HG02981 (cell line): ENCODE data around the gene MYH10.
"Not testable (repeated sequence)": the region's sequence is repeated elsewhere in the genome, so short reads cannot be mapped to it uniquely, and the experiment has no call there.

ENCODE experiments used
- ATAC-seq: cut with Tn5 transposase; IDR thresholded peaks from one replicate; pipeline ENCODE4 v1.9.1; 2021; ENCODE audit warnings: mild to moderate bottlenecking, moderate library complexity; ENCODE audit not compliant: unreplicated experiment

Gene MYH10

DNA sequence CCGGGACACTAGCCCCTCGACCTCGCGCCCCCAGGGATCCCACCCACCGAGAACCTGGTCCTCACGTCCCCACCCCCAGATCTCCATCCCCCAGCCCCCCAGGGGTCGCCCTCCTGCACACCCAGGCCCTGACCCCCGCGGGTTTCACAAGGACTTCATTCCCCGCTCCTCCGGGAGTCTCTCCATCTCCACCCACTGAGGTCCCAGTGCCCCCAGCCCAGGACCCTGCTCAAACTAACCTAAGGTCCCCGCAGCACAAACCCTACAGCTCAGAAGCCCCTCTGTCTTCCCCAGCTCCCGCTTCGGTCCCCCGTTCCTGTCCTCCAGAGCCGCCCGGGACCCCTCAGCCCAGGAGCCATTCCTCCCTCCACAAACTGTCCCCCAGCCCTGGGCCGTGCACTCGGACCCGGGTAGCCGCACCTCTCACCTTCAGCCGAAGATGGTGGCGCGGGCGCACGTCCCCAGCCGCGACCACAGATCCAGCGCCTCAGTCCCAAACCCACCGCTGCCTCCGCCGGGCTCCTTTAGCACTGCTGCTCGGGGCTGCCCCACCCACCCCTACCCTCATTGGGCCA is at the start of gene MYH10:
TSS of gene MYH10 (minus strand) at position 499 of the 575 bp plus-strand sequence. CDS start 7,479 bp downstream, outside the sequence.
- no peak for ATAC-seq

GRCh38 chr17:8679126-8679525 is 48.6 kb upstream of the MYH10 start:
- ATAC-seq, result no peak

GRCh38 chr17:8675306-8675705 is 44.8 kb upstream of the MYH10 start:
- no peak for ATAC-seq

DNA sequence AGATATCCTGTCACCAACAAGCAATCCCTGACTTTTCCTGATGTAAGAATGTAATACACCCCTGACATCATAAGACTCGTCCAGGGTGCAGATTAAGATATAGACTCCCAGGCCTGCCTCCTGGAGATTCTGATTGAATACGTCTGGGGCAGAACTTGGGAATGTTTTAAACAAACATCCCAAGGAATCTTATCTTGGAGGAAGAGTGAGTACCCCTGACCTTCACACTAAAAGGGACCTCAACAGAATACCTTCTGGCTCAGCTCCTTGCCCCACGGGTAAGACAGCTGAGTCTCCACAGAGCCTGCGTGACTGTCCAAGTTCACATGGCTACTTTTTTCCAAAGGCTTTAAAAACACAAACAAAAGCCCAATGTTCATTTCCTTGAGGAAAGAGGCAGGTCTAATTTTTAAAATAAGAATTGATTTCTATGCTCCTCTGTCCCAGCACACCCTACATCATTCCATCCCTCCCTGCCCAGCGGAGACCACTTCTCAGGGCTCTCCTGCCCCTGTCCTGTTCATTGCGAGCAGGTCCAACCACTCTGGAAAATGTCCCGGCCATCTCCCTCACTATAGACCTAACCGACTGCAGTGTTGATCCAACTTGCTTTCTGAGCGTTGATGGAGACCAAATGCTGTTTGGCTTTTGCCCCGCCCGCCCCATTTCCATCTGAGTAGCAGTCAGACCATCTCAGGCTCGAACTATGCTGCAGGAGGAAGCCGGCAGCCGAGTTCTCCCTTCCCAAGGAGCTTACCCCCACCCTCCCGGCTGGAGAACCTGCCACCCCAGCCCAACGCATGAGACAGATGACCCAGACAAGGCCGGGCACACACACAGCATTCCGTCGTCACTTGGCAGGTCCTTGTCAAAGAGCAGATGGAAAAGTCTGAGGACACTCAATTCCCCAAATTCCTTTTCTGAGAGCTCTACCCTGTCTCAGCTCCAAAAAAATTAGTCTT is 44.1 kb upstream of the MYH10 start:
- ATAC-seq, result no peak

DNA sequence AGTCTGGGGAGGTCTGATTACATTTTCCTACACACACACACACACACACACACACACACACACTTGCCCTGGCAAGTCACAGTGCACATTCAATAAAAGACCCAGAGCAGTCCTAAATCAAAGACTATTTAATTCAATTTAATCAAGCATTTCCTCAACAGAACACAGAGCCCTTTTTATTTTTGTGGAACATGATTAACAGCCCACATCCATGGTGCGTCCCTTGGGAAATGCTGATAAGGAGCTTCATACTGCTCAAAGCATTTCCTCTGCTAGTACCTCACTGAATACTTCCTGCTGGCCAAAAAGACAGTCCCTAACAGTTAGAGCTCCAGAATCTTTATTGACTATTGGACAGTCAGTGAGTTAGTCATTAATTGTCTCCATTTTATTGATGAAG is 43.1 kb upstream of the MYH10 start:
- no peak for ATAC-seq

GRCh38 chr17:8672326-8672725 is 41.8 kb upstream of the MYH10 start:
- no peak for ATAC-seq

DNA sequence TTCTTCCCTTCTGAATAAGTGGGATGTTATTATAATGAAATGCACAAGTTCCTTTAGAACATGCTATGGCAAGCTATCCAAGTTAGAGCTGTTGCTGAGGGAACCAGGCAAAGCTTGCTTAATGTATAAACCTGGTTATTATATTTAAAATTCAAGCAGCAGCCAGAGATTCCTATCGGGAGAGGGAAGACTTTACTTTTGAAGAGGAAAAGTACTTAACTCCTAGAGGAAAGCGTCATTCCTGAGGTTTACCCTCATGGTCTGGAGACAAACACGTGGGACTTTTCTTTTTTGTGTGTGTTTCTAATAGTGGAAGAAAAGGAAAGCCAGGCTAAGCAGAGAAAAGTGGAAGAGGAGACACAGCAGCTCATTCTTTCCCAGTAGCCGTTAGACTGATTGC is 39.9 kb upstream of the MYH10 start:
- ATAC-seq, result no peak

GRCh38 chr17:8668176-8668740 is 37.7 kb upstream of the MYH10 start:
- no peak for ATAC-seq

GRCh38 chr17:8667421-8667820 is 36.9 kb upstream of the MYH10 start:
- ATAC-seq, result no peak

- no peak for ATAC-seq
Measured at GRCh38 chr17:8665684-8666083, 35.2 kb upstream of the MYH10 start.

GRCh38 chr17:8664456-8665126 is 34.1 kb upstream of the MYH10 start:
- ATAC-seq, result no peak

- no peak for ATAC-seq
Measured at GRCh38 chr17:8662973-8663372, 32.4 kb upstream of the MYH10 start.

- ATAC-seq, result no peak
Measured at GRCh38 chr17:8662076-8662831, 31.7 kb upstream of the MYH10 start.

DNA sequence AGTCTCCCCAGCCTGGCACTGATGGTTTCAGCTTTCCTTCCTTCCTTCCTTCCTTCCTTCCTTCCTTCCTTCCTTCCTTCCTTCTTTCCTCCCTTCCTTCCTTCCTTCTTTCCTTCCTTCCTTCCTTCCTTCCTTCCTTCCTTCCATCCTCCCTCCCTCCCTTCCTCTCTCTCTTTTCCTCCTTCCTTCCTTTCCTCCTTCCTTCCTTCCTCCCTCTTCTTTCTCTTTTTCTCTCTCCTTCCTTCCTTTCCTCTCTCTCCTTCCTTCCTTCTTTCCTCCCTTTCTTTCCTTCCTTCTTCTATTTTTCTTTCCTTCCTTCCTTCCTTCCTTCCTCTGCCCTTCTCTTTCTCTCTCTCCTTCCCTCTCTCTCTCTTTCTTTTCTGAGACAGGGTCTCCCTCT is 30.2 kb upstream of the MYH10 start:
- not testable (repeated sequence) for ATAC-seq

- no peak for ATAC-seq
Measured at GRCh38 chr17:8659758-8660410, 29.4 kb upstream of the MYH10 start.

DNA sequence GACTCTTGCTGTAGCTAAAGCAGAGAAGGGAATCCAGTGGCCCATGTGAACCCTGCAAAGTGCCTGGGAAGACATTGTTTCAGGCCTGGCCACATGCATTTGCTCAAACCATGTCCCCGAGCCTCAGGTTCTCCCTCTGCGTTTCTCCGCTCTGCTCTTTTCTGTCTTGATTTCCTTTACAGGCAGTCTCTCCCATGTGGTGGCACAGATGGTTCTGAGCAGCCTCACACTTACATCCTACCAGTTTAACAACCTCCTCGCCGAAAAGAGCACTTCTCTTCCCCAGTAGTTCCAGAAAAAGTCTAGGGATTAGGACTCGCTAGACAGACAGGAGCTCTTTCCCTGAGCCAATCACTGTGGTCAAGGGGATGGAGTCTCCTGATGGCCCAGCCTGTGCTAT is 28.3 kb upstream of the MYH10 start:
- ATAC-seq, result no peak

GRCh38 chr17:8656693-8657092 is 26.2 kb upstream of the MYH10 start:
- ATAC-seq, result no peak

- no peak for ATAC-seq
Measured at GRCh38 chr17:8654822-8655221, 24.3 kb upstream of the MYH10 start.

- no peak for ATAC-seq
Measured at GRCh38 chr17:8651013-8651412, 20.5 kb upstream of the MYH10 start.

- ATAC-seq, result no peak
Measured at GRCh38 chr17:8650119-8650499, 19.6 kb upstream of the MYH10 start.
